Measurements from ENCODE around the gene NUP42.

Gene NUP42

GRCh38 chr7:23238983-23239652 lies 57.3 kb downstream of the NUP42 start:
- DNase-seq: no peak

GRCh38 chr7:23239698-23240097 lies 57.9 kb downstream of the NUP42 start:
- no peak for DNase-seq

GRCh38 chr7:23242321-23242720 lies 60.5 kb downstream of the NUP42 start:
- DNase-seq: no peak

GRCh38 chr7:23242935-23243334 lies 61.1 kb downstream of the NUP42 start:
- DNase-seq: no peak

GRCh38 chr7:23246555-23246954 lies 64.7 kb downstream of the NUP42 start, which contains the start of gene GPNMB:
Gene GPNMB (plus strand): TSS chr7:23246775. CDS start chr7:23246858, 83 bp downstream.
- DNase-seq: no peak

- no peak for DNase-seq
Measured at GRCh38 chr7:23247046-23247602, 65.3 kb downstream of the NUP42 start.

GRCh38 chr7:23247603-23248335 lies 65.9 kb downstream of the NUP42 start:
- no peak for DNase-seq

- no peak for DNase-seq
Measured at GRCh38 chr7:23249486-23249885, 67.6 kb downstream of the NUP42 start.

Data from activated CD4-positive, CD25-positive, alpha-beta regulatory T cell treated with anti-CD3 and anti-CD28 coated beads, Interleukin-2, amount 50 U/mL, for 72 hours (primary cell).